ENCODE data around the gene THRSP. TPM values are rescaled to one million over a fixed set of nuclear protein-coding genes. Genes with fewer than 3 reads are reported as not detected.

Gene THRSP
- total RNA-seq, 1 donor from 2014 or later, result not detected

- Histone ChIP-seq H3K36me3 (peaks cover 6 to 20% of the 10 kb centered on the region in 2 donors), H3K27me3 (no peaks in the 10 kb centered on the region), H3K4me1 (no peaks in the 10 kb centered on the region), H3K27ac (no peak overlapping the region), H3K9me3 (no peaks in the 10 kb centered on the region), H3K4me3 (no peak overlapping the region)
- no peak for DNase-seq (ENCODE audit: low spot score in 2 of 2)
- no peak for TF ChIP-seq CTCF (IDR thresholded peaks at IDR 0.05)
- intact Hi-C loops (cut with DNase I), result no loop called here
Measured at GRCh38 chr11:78110351-78110750, 46.7 kb downstream of the THRSP start.

GRCh38 chr11:78110830-78111229 is 47.2 kb downstream of the THRSP start:
- intact Hi-C loops (cut with DNase I), result no loop called here
- DNase-seq (ENCODE audit: low spot score in 2 of 2), result no peak
- Histone ChIP-seq H3K4me3 (no peak overlapping the region), H3K27me3 (no peaks in the 10 kb centered on the region), H3K27ac (no peak overlapping the region), H3K4me1 (no peaks in the 10 kb centered on the region), H3K36me3 (peaks cover 6 to 20% of the 10 kb centered on the region in 2 donors), H3K9me3 (no peaks in the 10 kb centered on the region)
- TF ChIP-seq CTCF (IDR thresholded peaks at IDR 0.05), result no peak

DNA sequence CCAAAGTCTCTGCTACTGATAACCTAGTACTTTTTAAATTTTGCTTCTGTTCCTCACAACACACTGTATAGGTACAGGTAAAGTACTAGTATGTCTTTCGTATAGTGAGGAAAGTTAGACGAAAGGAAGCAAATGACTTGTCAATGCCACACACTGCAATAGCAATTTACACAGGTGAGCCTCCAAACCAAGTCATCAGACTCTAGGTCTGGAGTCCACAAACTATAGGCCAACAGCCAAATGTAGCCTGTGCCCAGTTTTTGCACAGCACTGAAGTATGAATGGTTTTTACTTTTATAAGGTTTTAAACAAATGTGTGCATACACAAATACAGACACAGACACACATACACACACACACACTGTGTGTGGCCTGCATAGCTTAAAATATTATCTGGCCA is 47.6 kb downstream of the THRSP start:
- no peak for DNase-seq (ENCODE audit: low spot score in 2 of 2)
- TF ChIP-seq CTCF (IDR thresholded peaks at IDR 0.05), result no peak
- Histone ChIP-seq H3K27ac (no peak overlapping the region), H3K4me1 (no peaks in the 10 kb centered on the region), H3K36me3 (peaks cover 6 to 20% of the 10 kb centered on the region in 2 donors), H3K4me3 (no peak overlapping the region), H3K9me3 (no peaks in the 10 kb centered on the region), H3K27me3 (no peaks in the 10 kb centered on the region)
- intact Hi-C loops (cut with DNase I), result no loop called here

- DNase-seq (ENCODE audit: low spot score in 2 of 2), result no peak
- Histone ChIP-seq H3K27me3 (no peaks in the 10 kb centered on the region), H3K9me3 (no peaks in the 10 kb centered on the region), H3K4me1 (no peaks in the 10 kb centered on the region), H3K4me3 (no peak overlapping the region), H3K36me3 (peaks cover 6 to 20% of the 10 kb centered on the region in 2 donors), H3K27ac (no peak overlapping the region)
- intact Hi-C loops (cut with DNase I), result no loop called here
- TF ChIP-seq CTCF (IDR thresholded peaks at IDR 0.05), result no peak
Measured at GRCh38 chr11:78112582-78113275, 49.1 kb downstream of the THRSP start.

Other genes starting within 250 kb of the THRSP start
- 17.8 TPM for gene RSF1, start 243.1 kb upstream of the THRSP start, total RNA-seq
- gene AAMDC, start 242.7 kb upstream of the THRSP start, total RNA-seq, result 56.4 TPM
- 10.7 TPM for gene INTS4, start 69.2 kb upstream of the THRSP start, total RNA-seq
- 0.96 TPM for gene KCTD14, start 40.6 kb upstream of the THRSP start, total RNA-seq
- 112 TPM for gene NDUFC2, start 16.0 kb downstream of the THRSP start, total RNA-seq
- gene ALG8, start 75.8 kb downstream of the THRSP start, total RNA-seq, result 27.0 TPM
- 30.7 TPM for gene KCTD21, start 124.8 kb downstream of the THRSP start, total RNA-seq
- 34.0 TPM for gene USP35, start 125.1 kb downstream of the THRSP start, total RNA-seq